Hepatocyte (in vitro differentiated cells): Measurements from ENCODE around the gene MED16.

Experiments
- EZH2 ChIP-seq: fragments of 200-600 bp; sonication (generic); IDR thresholded peaks from 2 replicates; pipeline ENCODE4 v1.6.1; 2016; ENCODE audit warnings: antibody characterized with exemption, mild to moderate bottlenecking, borderline replicate concordance
- TF ChIP-seq, protein P1 (sequence below): fragments of 200-600 bp; sonication (generic); IDR thresholded peaks from 2 replicates; pipeline ENCODE4 v1.5.1; 2016; ENCODE audit warnings: antibody characterized with exemption, mild to moderate bottlenecking; ENCODE audit not compliant: poor library complexity

GRCh38 chr19:867301-867793 lies 25.6 kb downstream of the MED16 start:
- TF ChIP-seq, protein P1, sequence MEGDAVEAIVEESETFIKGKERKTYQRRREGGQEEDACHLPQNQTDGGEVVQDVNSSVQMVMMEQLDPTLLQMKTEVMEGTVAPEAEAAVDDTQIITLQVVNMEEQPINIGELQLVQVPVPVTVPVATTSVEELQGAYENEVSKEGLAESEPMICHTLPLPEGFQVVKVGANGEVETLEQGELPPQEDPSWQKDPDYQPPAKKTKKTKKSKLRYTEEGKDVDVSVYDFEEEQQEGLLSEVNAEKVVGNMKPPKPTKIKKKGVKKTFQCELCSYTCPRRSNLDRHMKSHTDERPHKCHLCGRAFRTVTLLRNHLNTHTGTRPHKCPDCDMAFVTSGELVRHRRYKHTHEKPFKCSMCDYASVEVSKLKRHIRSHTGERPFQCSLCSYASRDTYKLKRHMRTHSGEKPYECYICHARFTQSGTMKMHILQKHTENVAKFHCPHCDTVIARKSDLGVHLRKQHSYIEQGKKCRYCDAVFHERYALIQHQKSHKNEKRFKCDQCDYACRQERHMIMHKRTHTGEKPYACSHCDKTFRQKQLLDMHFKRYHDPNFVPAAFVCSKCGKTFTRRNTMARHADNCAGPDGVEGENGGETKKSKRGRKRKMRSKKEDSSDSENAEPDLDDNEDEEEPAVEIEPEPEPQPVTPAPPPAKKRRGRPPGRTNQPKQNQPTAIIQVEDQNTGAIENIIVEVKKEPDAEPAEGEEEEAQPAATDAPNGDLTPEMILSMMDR: no peak
- TF ChIP-seq EZH2: no peak
